Kidney (tissue), 14 donors: ENCODE results near the gene SCIN. TPM values are rescaled to one million over a fixed set of nuclear protein-coding genes. Genes with fewer than 3 reads are reported as not detected.

Experiments used
- DNase-seq, 5 donors: peaks; one replicate each; pipeline ENCODE4 v3.0.0-alpha.2; 2013 to 2020
- FAIRE-seq: peaks from 2 replicates; lab custom pipeline; 2012; peaks lifted over from hg19 to GRCh38; lab: Jason Lieb, UNC
- H3K27ac ChIP-seq, 2 donors: one replicate each; pipeline ENCODE4 v1.7.0; 2013; ENCODE audit warnings: low read depth in 2 of 2, low read length in 2 of 2, inconsistent platforms in 1 of 2
- H3K27me3 ChIP-seq: one replicate; pipeline ENCODE4 v1.7.1; 2013; ENCODE audit warnings: low read length, inconsistent platforms; ENCODE audit not compliant: control insufficient read depth, insufficient read depth
- H3K36me3 ChIP-seq, 3 donors: one replicate each; pipeline versions ENCODE4 v1.7.0 to v1.7.1; 2013; ENCODE audit warnings: low read length in 3 of 3, control low read depth in 1 of 3, inconsistent platforms in 1 of 3; ENCODE audit not compliant: insufficient read depth in 3 of 3, control insufficient read depth in 2 of 3
- H3K4me1 ChIP-seq, 3 donors: one replicate each; pipeline versions ENCODE4 v1.7.0 to v1.7.1; 2013; ENCODE audit warnings: low read length in 3 of 3, inconsistent platforms in 1 of 3, low read depth in 1 of 3; ENCODE audit not compliant: control insufficient read depth in 2 of 3, insufficient read depth in 2 of 3
- H3K4me3 ChIP-seq, 3 donors: one replicate each; pipeline versions ENCODE4 v1.7.0 to v1.8.1; 2013; ENCODE audit warnings: low read length in 3 of 3, control low read depth in 1 of 3, inconsistent platforms in 1 of 3
- H3K9ac ChIP-seq, 3 donors: one replicate each; pipeline versions ENCODE4 v1.7.0 to v1.7.1; 2013; ENCODE audit warnings: low read length in 3 of 3, control low read depth in 1 of 3, inconsistent platforms in 1 of 3
- H3K9me3 ChIP-seq, 3 donors: one replicate each; pipeline versions ENCODE4 v1.7.0 to v1.7.1; 2013; ENCODE audit warnings: low read length in 3 of 3, control low read depth in 1 of 3, inconsistent platforms in 1 of 3; ENCODE audit not compliant: control insufficient read depth in 2 of 3, insufficient read depth in 1 of 3
- intact Hi-C: fragments of 100-400 bp; cut with DNase I; formaldehyde crosslinking; loops from one replicate; pipeline ENCODE4 v1.11.1; 2022
- polyA plus RNA-seq: library from polyadenylated mRNA; stranded (reverse); fragments of 350-450 nt; fragmentation: Illumina TruSeq; extraction: RNeasy Lipid Tissue Mini Kit (QIAGEN cat#74804); gene quantifications from one replicate; pipeline ENCODE4 v1.2.3, GENCODE V29; 2014; ENCODE audit warnings: low read depth, low replicate concordance; ENCODE audit not compliant: insufficient read depth
- total RNA-seq: library from RNA; stranded (reverse); fragmentation: NEBNext Ultra II Directional; extraction: Animal tissue kit (Norgen Biotek cat#: 25700); gene quantifications from one replicate; pipeline ENCODE4 v1.2.1, GENCODE V29; 2021
- TF ChIP-seq, protein P1 (sequence below): IDR thresholded peaks from 3 replicates; pipeline ENCODE4 v1.5.1; 2012; ENCODE audit warnings: mild to moderate bottlenecking, moderate library complexity, borderline replicate concordance; ENCODE audit not compliant: insufficient read depth; ENCODE audit errors: extremely low read depth
- donor health status: control.
- donor health status: control.
- donor health status: control.
- donor health status: control.
- donor health status: control.
- donor health status: DM: yes; HTN: yes; CAD: no.
- donor health status: Normal renal cell carcinoma (clear cell type).

The SCIN gene
- total and polyA plus RNA-seq, 2 donors from 2014 or later = 62.8 to 141 TPM

DNA sequence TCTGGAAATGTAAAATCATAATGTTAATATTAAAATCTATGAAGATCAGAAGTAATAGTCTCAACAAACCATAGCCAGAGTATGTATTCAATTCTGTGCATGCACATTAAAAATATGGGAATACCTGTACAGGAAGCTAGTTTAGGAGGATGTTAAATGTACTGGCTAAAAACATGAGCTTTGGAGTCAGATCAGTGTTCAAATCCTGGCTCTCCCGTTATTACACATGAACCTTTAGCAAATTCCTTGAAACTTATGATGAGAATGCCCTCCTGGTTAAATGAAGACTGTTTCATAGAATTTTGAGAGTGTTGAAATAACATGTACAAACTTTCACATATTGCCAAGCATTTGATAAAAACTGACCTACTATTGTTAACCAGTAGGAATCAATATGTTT lies 121.5 kb downstream of the SCIN start:
- DNase-seq (no peak), FAIRE-seq (no peak)
- Histone ChIP-seq H3K36me3 (no peaks in the 10 kb centered on the region), H3K9me3 (no peaks in the 10 kb centered on the region), H3K27me3 (no peaks in the 10 kb centered on the region), H3K4me1 (peaks cover 0 to 2% (median 0%) of the 10 kb centered on the region in 3 donors), H3K9ac (no peak overlapping the region), H3K4me3 (no peak overlapping the region), H3K27ac (no peak overlapping the region)
- intact Hi-C loops = no loop called here
- TF ChIP-seq, protein P1, sequence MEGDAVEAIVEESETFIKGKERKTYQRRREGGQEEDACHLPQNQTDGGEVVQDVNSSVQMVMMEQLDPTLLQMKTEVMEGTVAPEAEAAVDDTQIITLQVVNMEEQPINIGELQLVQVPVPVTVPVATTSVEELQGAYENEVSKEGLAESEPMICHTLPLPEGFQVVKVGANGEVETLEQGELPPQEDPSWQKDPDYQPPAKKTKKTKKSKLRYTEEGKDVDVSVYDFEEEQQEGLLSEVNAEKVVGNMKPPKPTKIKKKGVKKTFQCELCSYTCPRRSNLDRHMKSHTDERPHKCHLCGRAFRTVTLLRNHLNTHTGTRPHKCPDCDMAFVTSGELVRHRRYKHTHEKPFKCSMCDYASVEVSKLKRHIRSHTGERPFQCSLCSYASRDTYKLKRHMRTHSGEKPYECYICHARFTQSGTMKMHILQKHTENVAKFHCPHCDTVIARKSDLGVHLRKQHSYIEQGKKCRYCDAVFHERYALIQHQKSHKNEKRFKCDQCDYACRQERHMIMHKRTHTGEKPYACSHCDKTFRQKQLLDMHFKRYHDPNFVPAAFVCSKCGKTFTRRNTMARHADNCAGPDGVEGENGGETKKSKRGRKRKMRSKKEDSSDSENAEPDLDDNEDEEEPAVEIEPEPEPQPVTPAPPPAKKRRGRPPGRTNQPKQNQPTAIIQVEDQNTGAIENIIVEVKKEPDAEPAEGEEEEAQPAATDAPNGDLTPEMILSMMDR = no peak

DNA sequence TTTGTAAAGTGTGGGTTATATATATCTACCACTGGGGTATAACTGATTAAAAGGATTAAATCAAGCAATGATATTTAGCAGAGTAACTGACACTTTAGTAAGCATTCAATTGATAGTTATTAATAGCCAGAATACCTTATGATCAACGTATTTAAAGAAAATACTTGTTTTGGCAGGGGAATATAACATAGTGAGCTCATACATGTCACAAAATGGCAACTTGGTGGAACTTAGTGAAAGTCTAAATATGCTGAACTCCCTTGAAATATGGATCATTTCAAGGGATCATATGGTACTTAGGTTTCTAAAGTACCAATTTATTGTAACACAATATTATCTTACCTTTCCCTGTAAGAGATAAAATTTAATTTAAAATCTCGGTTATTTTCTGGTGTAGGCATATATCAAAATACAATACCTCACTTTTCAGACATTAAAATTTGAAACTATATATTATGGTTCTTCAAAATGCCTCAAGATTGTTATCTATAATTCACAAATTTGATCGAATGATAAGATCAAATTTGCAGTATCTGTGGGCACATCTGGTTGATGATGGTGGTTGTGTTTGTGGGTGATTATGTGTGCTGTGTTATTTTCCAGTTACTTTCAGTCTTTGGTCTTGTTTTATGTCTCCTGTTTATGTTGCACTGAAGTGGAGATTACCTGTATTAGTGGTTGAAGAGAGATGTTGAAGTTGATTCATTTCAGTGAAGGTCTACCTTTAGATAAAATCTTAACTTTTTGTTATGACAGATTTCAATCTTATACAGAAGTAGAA lies 122.1 kb downstream of the SCIN start:
- H3K27me3 ChIP-seq = no peaks in the 10 kb centered on the region
- no peak overlapping the region for H3K9ac ChIP-seq
- H3K36me3 ChIP-seq = no peaks in the 10 kb centered on the region
- no peak overlapping the region for H3K27ac ChIP-seq
- TF ChIP-seq, protein P1 = no peak
- intact Hi-C loops = no loop called here
- H3K9me3 ChIP-seq = no peaks in the 10 kb centered on the region
- no peak overlapping the region for H3K4me3 ChIP-seq
- peak; percentile 8 for FAIRE-seq
- H3K4me1 ChIP-seq = peaks cover 0 to under 1% (median 0%) of the 10 kb centered on the region in 3 donors
- no peak for DNase-seq

DNA sequence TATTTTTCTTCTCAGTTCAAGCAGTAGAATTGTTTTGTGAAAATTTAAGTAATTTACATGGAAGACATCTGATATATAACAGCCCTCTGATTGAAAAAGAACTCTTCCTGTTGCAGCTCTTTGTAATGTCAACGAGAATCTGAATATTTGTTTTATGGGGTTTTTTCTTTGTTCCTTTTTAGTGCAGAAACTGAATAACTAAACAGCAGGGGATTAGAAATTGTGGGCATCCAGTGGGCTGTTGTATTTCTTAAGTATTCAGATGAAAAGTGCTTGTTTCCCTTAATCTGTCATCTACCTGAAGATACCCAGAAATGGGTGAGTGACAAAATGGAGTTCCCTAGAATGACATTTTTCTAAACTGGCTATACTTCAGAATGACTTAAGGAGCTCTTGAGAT lies 124.3 kb downstream of the SCIN start:
- TF ChIP-seq, protein P1 = no peak
- no peak overlapping the region for H3K4me3 ChIP-seq
- H3K27ac ChIP-seq = no peak overlapping the region
- intact Hi-C loops = no loop called here
- DNase-seq (no peak), FAIRE-seq (no peak)
- no peaks in the 10 kb centered on the region for H3K4me1 ChIP-seq
- H3K27me3 ChIP-seq = no peaks in the 10 kb centered on the region
- no peaks in the 10 kb centered on the region for H3K36me3 ChIP-seq
- H3K9ac ChIP-seq = no peak overlapping the region
- H3K9me3 ChIP-seq = no peaks in the 10 kb centered on the region
